Chondrocyte (in vitro differentiated cells): Measurements from ENCODE around the gene MAFB. TPM values are rescaled to one million over a fixed set of nuclear protein-coding genes. Genes with fewer than 3 reads are reported as not detected.

Source experiments
- DNase-seq: peaks from one replicate; pipeline ENCODE4 v3.0.0; 2021; ENCODE audit warnings: mixed read lengths, low spot score
- H3K27ac Mint-ChIP-seq: one replicate; pipeline ENCODE4 v1.8.0; 2021; ENCODE audit warnings: mild to moderate bottlenecking, moderate library complexity, mixed read lengths; ENCODE audit not compliant: unreplicated experiment
- H3K27me3 Mint-ChIP-seq: 2 replicates; pipeline ENCODE4 v1.8.0; 2021; ENCODE audit warnings: low read depth, mixed read lengths
- H3K36me3 Mint-ChIP-seq: 2 replicates; pipeline ENCODE4 v1.8.0; 2021; ENCODE audit warnings: low read depth, mixed read lengths
- H3K4me1 Mint-ChIP-seq: 2 replicates; pipeline ENCODE4 v1.8.0; 2021; ENCODE audit warnings: low read depth, mild to moderate bottlenecking, mixed read lengths
- H3K4me3 Mint-ChIP-seq: one replicate; pipeline ENCODE4 v1.8.0; 2021; ENCODE audit warnings: mild to moderate bottlenecking, moderate library complexity, mixed read lengths; ENCODE audit not compliant: unreplicated experiment
- H3K9me3 Mint-ChIP-seq: 2 replicates; pipeline ENCODE4 v1.8.0; 2021; ENCODE audit warnings: low read depth, mixed read lengths
- total RNA-seq: library from RNA; stranded (reverse); gene quantifications from 3 replicates; pipeline ENCODE4 v1.2.1, GENCODE V29; 2021
- TF ChIP-seq, protein P1 (sequence below): fragments of 200-600 bp; sonication (generic); IDR thresholded peaks from 2 replicates; pipeline ENCODE4 v1.5.0; 2021; ENCODE audit warnings: antibody characterized with exemption, mild to moderate bottlenecking, moderate library complexity

The MAFB gene
- total RNA-seq, 1 donor from 2014 or later: 4.2 TPM

DNA sequence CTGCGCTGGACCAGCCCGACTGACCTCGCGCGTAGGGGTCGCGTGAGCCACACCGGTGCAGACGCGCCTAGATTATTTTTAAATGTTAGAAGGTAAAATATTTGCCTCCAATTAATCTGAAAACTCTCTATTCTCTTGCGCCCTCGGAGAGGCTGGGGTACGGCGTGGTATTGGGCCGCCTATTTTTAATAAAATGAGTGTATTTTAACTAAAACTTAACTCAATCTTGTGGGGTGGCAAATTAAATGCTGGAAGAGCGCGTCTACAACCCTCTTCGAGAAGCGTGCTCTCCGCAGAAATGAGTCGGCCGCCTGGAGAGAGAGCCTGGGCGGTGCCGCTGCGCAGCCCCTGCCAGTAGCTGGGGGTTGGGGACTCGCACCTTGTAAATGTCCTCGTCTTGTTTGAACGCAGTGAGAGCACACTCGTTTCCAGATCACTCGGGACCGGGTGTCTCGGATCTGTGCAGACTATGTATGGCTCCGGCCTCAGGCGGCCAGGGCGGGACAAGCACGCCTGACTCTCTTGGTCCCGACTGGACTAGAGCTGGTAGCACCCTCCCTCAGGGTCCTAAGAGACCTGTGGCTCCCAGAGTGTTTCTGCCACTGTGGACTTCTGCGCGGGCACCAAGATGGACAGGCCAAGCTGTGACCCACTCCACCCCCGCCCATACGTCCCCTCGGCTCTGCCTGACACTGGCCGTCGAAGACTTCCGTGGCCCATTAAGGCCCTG lies 2.0 kb upstream of the MAFB start:
- no peak for DNase-seq
- TF ChIP-seq, protein P1, sequence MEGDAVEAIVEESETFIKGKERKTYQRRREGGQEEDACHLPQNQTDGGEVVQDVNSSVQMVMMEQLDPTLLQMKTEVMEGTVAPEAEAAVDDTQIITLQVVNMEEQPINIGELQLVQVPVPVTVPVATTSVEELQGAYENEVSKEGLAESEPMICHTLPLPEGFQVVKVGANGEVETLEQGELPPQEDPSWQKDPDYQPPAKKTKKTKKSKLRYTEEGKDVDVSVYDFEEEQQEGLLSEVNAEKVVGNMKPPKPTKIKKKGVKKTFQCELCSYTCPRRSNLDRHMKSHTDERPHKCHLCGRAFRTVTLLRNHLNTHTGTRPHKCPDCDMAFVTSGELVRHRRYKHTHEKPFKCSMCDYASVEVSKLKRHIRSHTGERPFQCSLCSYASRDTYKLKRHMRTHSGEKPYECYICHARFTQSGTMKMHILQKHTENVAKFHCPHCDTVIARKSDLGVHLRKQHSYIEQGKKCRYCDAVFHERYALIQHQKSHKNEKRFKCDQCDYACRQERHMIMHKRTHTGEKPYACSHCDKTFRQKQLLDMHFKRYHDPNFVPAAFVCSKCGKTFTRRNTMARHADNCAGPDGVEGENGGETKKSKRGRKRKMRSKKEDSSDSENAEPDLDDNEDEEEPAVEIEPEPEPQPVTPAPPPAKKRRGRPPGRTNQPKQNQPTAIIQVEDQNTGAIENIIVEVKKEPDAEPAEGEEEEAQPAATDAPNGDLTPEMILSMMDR: no peak
- Mint-ChIP-seq H3K4me1 (peaks cover 35% of the 10 kb centered on the region), H3K27ac (no peak overlapping the region), H3K9me3 (no peaks in the 10 kb centered on the region), H3K27me3 (peaks cover 67% of the 10 kb centered on the region), H3K4me3 (peak overlapping the region; percentile 31), H3K36me3 (no peaks in the 10 kb centered on the region)

DNA sequence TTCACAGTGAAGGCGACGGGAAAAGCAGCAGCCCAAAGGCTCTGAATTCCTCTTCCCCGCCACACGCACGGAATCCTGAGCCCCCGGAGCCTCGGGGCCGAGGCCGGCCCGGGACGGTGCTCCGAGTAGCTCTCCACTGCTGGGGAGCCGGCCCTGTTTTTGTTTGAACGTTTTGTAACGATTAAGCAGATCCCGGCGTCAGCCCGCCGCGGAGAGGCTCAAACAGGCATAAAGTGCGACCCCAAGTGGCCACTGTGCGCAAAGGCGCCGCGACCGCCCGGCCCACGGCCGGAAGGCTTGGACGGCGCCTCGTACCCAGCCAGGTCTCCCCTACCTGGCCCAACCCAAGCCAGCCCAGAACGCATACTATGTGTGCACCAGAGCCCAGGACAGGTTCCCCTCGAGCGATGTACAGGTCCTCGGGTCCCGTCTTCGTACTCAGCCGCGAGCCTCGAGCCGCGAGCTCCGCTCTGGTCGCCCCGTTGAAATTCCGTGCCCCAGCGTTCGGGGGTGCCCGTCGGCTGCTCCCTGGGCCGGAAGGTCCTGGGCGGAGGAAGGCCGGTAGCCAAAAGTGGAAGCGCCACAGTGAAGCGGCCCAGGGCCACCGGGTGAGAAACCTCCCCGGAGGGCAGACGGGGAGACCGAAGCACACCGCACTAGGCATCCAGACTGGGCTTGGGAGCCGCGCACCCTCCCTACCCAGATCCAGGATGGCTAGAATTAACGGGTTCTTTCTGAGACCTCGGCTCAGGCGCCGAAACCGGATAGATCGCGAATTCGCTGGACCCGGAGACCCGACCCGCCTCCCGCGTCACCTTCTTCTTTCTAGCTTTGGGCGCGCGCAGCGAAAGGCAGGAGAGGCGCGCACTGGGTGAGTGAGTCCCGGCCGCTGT lies 1.2 kb upstream of the MAFB start:
- Mint-ChIP-seq H3K27ac (peak overlapping the region; percentile 92), H3K36me3 (no peaks in the 10 kb centered on the region), H3K4me1 (peaks cover 35% of the 10 kb centered on the region), H3K27me3 (peaks cover 64% of the 10 kb centered on the region), H3K9me3 (no peaks in the 10 kb centered on the region), H3K4me3 (peak overlapping the region; percentile 83)
- TF ChIP-seq, protein P1: peak; percentile 96
- DNase-seq: no peak

DNA sequence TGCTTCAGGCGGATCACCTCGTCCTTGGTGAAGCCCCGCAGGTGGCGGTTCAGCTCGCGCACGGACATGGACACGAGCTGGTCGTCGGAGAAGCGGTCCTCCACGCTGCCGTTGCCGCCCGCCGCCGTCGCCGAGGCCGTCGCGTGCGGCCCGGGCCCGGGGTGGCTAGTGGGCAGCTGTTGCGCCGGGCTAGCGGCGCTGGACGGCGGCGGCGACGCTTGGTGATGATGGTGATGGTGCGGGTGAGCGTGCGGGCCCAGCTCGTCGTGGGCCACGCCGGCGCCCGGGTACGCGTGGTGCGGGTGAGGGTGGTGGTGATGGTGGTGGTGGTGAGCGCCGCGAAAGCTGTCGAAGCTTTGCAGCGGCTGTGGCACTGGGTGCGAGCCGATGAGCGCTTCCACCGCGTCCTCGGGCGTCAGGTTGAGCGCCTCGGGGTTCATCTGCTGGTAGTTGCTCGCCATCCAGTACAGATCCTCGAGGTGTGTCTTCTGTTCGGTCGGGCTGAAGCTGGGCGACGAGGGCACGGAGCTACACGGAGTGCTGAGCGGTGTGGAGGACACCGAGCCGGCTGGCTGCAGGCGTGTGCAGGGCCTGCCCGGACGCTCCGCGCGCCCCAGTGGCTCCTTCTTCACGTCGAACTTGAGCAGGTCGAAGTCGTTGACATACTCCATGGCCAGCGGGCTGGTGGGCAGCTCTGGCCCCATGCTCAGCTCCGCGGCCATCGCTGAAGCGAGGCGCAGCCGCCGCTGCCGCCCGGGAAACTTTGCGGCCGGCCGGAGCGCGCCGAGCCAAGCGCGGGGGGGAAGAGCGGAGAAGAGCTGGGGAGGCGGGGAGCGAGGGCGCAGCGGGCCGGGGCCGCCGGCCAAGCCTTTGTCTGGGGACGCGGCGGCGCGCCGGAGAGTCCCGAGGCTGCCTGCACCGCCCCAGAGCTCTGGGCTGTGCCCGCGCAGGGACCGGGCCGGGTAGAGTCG lies 622 bp downstream of the MAFB start:
- TF ChIP-seq, protein P1: no peak
- peaks cover 59% of the 10 kb centered on the region for H3K27me3 Mint-ChIP-seq
- no peaks in the 10 kb centered on the region for H3K9me3 Mint-ChIP-seq
- H3K36me3 Mint-ChIP-seq: peaks cover 1% of the 10 kb centered on the region
- peaks cover 41% of the 10 kb centered on the region for H3K4me1 Mint-ChIP-seq
- no peak for DNase-seq
- peak overlapping the region; percentile 54 for H3K27ac Mint-ChIP-seq
- peak overlapping the region; percentile 82 for H3K4me3 Mint-ChIP-seq

DNA sequence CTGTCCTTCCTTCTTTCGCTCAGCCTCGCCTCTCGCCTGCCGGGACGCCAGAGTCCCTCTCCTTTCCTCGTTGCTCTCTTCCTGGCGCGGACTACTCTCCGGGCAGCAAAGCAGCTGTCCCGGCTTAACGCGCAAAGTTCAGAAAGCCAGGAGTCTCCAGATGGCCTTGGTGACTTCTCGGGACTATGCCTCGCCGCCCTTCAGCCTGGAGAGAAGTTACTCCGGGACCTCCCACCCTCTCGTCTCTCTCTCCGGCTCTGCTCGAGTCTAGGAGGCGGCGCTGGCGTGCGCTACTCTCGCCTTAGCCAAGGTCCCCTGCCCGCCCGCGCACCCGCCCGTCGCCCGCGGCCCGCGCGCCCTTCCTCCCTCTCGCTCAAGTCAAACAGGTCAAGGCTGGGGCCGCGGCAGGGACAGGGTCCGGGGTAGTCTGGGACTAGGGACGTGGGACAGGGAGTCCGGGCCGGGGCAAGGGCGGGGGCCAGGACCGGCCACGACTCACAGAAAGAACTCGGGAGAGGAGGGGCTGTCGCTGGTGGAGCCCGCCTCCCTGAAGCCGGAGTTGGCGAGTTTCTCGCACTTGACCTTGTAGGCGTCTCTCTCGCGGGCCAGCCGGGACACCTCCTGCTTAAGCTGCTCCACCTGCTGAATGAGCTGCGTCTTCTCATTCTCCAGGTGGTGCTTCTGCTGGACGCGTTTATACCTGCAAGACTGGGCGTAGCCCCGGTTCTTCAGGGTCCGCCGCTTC lies 1.5 kb downstream of the MAFB start:
- DNase-seq: no peak
- Mint-ChIP-seq H3K27ac (no peak overlapping the region), H3K27me3 (peaks cover 58% of the 10 kb centered on the region), H3K4me1 (peaks cover 47% of the 10 kb centered on the region), H3K9me3 (no peaks in the 10 kb centered on the region), H3K36me3 (peaks cover 1% of the 10 kb centered on the region), H3K4me3 (peak overlapping the region; percentile 82)
- TF ChIP-seq, protein P1: no peak
